Measurements from ENCODE around the gene RAD51AP2. TPM values are rescaled to one million over a fixed set of nuclear protein-coding genes. Genes with fewer than 3 reads are reported as not detected.
A peak's percentile ranks its signal among the peaks of the same experiment; 100 is the strongest.
"Not testable (repeated sequence)": the region's sequence is repeated elsewhere in the genome, so short reads cannot be mapped to it uniquely, and the experiment has no call there.

Gene RAD51AP2
- total RNA-seq, result not detected

DNA sequence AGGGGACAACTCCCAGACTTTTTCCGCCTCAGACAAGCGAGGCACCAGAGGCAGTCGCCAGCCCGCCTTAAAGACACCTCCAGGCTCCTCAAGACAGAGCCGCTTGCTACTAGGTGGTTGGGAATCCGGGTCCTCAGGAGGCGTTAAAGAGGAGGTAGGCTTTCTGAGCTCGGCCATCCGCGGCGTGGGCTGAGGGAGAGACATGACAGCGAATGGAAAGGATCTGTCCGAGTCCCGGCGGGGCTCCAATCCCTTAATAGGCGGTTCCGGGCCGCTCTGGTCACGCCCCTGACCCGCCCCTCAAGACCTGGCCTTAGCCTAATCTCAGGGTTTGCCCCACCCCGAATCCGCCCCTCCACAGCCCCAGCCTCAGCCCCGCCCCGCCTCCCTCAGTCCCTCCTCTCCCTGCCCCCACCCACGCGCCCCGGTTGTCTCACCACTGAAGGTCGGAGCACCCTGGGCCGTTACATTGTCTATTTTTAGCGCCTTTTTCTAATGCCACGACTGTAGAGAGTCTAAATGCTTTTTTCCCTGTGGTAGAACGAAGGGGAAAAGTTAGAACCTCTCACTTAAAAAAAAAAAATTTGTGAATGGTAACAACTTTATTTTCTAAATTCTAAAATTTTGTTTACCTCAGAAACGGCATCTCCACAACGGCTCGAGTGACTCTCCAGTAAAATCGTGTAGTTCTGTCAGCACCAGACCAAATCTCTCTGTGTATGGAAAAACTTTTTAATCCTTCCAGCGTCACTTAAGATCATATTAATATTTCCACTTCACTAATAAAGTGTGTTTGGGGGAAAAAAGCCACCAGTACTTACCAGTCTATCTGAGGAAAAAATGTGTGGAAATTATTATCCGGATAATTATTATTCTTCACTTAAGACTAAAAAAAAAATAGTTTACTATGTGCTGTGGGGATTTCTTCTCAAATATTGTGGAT, at the start of gene RAD51AP2:
TSS of gene RAD51AP2 (minus strand) at position 229 of the 943 bp plus-strand sequence. CDS start at position 204, 25 bp downstream.
- Mint-ChIP-seq H3K27me3 (ENCODE audit: low read depth) (peaks cover 16% of the 10 kb centered on the region), H3K4me1 (ENCODE audit: low read depth) (no peaks in the 10 kb centered on the region), H3K4me3 (peak within 1 kb of the TSS; percentile 10 to 14), H3K36me3 (ENCODE audit: insufficient read depth in 2 of 2) (no peaks in the 10 kb centered on the region), H3K27ac (peak within 1 kb of the TSS; percentile 54), H3K9me3 (no peaks in the 10 kb centered on the region)
- DNase-seq, result peak; percentile 40 to 43
- peak; percentile 52 to 68 for ATAC-seq (replicated peaks in 1 of 2)

DNA sequence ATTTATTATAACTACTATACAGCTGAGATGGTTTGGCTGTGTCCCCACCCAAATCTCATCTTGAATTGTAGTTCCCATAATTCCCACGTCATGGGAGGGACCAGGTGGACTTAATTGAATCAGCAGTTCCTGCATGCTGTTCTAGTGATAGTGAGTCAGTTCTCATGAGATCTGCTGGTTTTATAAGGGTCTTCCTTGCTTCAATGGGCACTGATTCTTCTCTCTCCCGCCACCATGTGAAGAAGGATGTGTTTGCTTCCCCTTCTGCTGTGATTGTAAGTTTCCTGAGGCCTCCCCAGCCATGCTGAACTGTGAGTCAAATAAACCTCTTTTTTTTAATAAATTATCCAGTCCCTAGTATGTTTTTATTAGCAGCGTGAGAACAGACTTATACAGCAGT, 47.5 kb upstream of the RAD51AP2 start:
- not testable (repeated sequence) for H3K9me3 Mint-ChIP-seq; H3K27me3 Mint-ChIP-seq (ENCODE audit: low read depth)

DNA sequence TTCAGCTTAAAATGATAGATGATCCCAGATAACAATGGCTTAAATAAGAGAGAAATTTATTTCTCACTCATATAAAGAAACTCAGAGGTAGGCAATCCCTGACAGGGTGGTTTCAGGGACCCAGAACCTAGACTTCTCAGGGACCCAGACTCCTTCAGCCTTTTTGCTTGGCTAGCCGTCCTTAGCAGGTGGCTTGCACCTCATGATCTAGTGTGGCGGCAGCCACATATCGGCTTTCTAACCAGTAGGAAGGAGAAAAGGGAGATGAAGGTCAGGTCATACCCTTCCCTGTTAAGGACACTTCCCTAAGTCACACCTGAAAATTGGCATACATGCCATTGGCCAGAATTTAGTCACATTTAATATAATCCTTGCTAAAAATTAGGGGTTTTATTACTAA, 40.6 kb upstream of the RAD51AP2 start:
- Mint-ChIP-seq H3K4me1 (ENCODE audit: low read depth) (no peaks in the 10 kb centered on the region), H3K4me3 (no peak overlapping the region), H3K27me3 (ENCODE audit: low read depth) (no peaks in the 10 kb centered on the region), H3K9me3 (no peaks in the 10 kb centered on the region), H3K27ac (no peak overlapping the region), H3K36me3 (ENCODE audit: insufficient read depth in 2 of 2) (no peaks in the 10 kb centered on the region)
- DNase-seq (no peak), ATAC-seq (replicated peaks in 1 of 2) (no peak)

More for the DNA sequence above, 47.5 kb upstream of the RAD51AP2 start:
- H3K27ac Mint-ChIP-seq; DNase-seq; H3K4me1 Mint-ChIP-seq (ENCODE audit: low read depth); H3K36me3 Mint-ChIP-seq (ENCODE audit: insufficient read depth in 2 of 2); ATAC-seq (replicated peaks in 1 of 2); H3K4me3 Mint-ChIP-seq: not testable (repeated sequence)

DNA sequence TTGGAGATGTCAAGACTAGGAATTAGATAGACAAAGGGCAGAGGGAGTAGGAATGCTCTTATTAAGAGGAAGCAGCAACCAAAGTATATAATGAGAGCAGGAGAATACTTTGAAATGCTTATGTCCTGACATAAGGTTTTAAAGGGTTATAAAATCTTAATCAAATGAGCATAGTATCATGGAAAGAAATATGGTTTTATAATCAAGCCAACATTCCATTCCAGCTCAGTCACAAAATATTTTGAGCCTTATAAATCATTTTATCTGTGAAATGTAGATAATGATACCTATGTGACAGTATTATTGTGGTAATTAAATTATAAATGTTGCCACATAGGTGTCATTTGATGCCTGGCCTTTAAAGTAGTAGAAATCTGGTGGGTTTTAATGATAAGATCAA, 39.8 kb upstream of the RAD51AP2 start:
- Mint-ChIP-seq H3K27me3 (ENCODE audit: low read depth) (no peaks in the 10 kb centered on the region), H3K9me3 (no peaks in the 10 kb centered on the region), H3K4me1 (ENCODE audit: low read depth) (no peaks in the 10 kb centered on the region), H3K27ac (no peak overlapping the region), H3K4me3 (no peak overlapping the region), H3K36me3 (ENCODE audit: insufficient read depth in 2 of 2) (no peaks in the 10 kb centered on the region)
- no peak for DNase-seq
- ATAC-seq (replicated peaks in 1 of 2), result no peak

DNA sequence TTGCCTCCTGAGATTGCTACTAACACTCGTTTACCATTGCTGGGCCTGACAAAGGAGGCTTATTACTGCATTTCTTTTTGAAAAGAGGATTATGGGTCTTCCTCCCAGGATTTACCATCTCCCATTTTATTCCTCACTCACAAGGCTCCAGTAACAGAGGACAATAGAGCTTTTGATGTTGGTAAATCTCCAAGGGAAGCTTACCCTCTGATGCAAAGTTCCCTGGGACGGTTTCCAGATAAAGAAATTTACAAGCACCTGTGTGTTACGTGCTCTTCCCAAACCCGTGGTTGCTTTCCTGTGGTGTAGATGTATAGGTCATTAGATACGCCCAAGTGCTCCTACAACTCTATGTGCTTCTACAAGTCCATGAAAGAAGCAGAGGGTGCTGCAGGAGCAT, 39.4 kb upstream of the RAD51AP2 start:
- DNase-seq, result no peak
- Mint-ChIP-seq H3K4me3 (no peak overlapping the region), H3K36me3 (ENCODE audit: insufficient read depth in 2 of 2) (no peaks in the 10 kb centered on the region), H3K27me3 (ENCODE audit: low read depth) (no peaks in the 10 kb centered on the region), H3K4me1 (ENCODE audit: low read depth) (no peaks in the 10 kb centered on the region), H3K27ac (no peak overlapping the region), H3K9me3 (no peaks in the 10 kb centered on the region)
- no peak for ATAC-seq (replicated peaks in 1 of 2)

DNA sequence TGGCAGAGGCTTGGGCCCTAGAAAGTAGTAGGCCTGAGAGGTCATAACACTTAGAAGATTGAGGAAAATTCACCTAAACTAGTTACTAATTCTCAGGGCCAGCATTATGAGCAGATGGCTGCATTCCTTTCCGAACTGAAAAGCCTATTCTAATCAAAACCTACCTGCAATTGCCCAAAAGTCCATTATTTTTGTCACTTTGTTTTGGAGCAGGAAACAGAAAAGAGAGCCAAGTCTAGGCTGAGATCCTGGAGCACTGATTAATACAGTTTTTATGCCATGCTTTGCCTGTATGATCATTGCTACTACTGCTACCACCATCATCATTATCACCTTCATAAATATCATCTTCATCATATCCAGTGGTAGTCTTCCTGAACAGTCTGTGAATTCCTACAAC, 36.9 kb upstream of the RAD51AP2 start:
- Mint-ChIP-seq H3K4me3 (no peak overlapping the region), H3K36me3 (ENCODE audit: insufficient read depth in 2 of 2) (no peaks in the 10 kb centered on the region)

DNA sequence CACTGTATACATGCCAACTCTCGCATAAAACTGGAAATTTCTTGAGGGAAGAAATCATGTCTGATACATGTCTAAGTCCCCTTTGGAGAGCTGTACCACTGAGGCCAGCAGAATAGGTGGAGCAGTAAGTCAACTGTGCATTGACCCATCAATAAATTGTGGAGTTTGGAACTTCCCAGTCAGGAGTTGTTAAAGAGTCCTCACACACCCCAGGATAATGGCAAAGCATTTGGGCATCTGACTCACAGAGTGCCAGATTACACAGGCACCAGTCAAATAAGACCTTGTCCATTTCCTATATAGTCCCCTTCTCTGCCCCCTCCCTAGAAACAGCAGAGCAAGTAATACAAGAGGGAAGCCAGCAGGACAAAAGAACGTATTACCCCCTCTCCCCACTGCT, 32.7 kb upstream of the RAD51AP2 start:
- no peak overlapping the region for H3K27ac Mint-ChIP-seq
- DNase-seq (no peak), ATAC-seq (replicated peaks in 1 of 2) (no peak)
- no peaks in the 10 kb centered on the region for H3K9me3 Mint-ChIP-seq
- no peaks in the 10 kb centered on the region for H3K4me1 Mint-ChIP-seq (ENCODE audit: low read depth)
- H3K36me3 Mint-ChIP-seq (ENCODE audit: insufficient read depth in 2 of 2), result no peaks in the 10 kb centered on the region
- H3K27me3 Mint-ChIP-seq (ENCODE audit: low read depth), result peaks cover 7% of the 10 kb centered on the region
- H3K4me3 Mint-ChIP-seq, result no peak overlapping the region

More for the DNA sequence above, 36.9 kb upstream of the RAD51AP2 start:
- no peaks in the 10 kb centered on the region for H3K27me3 Mint-ChIP-seq (ENCODE audit: low read depth)
- H3K4me1 Mint-ChIP-seq (ENCODE audit: low read depth), result no peaks in the 10 kb centered on the region
- H3K27ac Mint-ChIP-seq, result no peak overlapping the region
- no peak for DNase-seq
- H3K9me3 Mint-ChIP-seq, result no peaks in the 10 kb centered on the region
- no peak for ATAC-seq (replicated peaks in 1 of 2)

DNA sequence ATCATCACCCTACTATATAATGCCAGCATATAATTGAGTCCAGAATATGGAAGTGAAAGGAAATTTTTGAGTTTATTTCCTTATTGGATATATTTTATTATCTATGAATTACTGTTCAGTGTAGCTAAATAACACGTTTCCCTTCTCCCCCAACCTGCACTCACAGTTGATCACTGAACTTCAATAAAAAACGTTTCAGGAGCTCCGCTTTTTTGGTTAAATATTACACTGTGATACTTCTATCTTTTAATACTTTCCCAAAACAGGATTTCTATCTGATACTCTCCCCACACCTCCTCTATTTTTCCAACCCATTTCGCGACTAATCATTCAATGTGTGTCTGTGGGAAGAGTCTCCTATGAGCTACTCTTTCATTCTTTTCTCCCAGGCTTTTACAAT, 29.5 kb upstream of the RAD51AP2 start:
- H3K36me3 Mint-ChIP-seq (ENCODE audit: insufficient read depth in 2 of 2), result no peaks in the 10 kb centered on the region
- DNase-seq, result no peak
- H3K4me1 Mint-ChIP-seq (ENCODE audit: low read depth), result no peaks in the 10 kb centered on the region
- no peak overlapping the region for H3K27ac Mint-ChIP-seq
- H3K27me3 Mint-ChIP-seq (ENCODE audit: low read depth), result peaks cover 21% of the 10 kb centered on the region
- no peaks in the 10 kb centered on the region for H3K9me3 Mint-ChIP-seq
- ATAC-seq (replicated peaks in 1 of 2), result no peak
- H3K4me3 Mint-ChIP-seq, result no peak overlapping the region

DNA sequence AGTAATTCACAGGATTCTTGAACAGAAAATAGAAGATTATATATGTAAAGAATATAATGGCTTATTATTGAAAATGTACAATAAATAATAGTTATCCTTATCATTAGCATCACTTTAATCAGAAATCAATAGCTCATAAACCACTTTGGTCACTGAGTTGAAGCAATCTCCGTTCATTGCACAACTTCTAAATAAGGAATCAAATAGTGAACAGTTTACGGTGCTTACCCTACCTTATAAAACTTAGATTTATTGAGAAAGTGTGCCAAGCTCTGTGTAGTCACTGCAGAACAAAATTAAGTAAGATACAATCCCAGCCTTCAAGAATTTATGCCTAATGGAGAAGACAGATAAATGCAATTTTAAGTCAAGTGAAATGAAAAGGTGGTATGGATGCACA, 29.0 kb upstream of the RAD51AP2 start:
- no peak for ATAC-seq (replicated peaks in 1 of 2)
- H3K27ac Mint-ChIP-seq, result no peak overlapping the region
- no peaks in the 10 kb centered on the region for H3K36me3 Mint-ChIP-seq (ENCODE audit: insufficient read depth in 2 of 2)
- H3K9me3 Mint-ChIP-seq, result no peaks in the 10 kb centered on the region
- H3K4me1 Mint-ChIP-seq (ENCODE audit: low read depth), result no peaks in the 10 kb centered on the region
- H3K27me3 Mint-ChIP-seq (ENCODE audit: low read depth), result peaks cover 25% of the 10 kb centered on the region
- no peak overlapping the region for H3K4me3 Mint-ChIP-seq
- no peak for DNase-seq

DNA sequence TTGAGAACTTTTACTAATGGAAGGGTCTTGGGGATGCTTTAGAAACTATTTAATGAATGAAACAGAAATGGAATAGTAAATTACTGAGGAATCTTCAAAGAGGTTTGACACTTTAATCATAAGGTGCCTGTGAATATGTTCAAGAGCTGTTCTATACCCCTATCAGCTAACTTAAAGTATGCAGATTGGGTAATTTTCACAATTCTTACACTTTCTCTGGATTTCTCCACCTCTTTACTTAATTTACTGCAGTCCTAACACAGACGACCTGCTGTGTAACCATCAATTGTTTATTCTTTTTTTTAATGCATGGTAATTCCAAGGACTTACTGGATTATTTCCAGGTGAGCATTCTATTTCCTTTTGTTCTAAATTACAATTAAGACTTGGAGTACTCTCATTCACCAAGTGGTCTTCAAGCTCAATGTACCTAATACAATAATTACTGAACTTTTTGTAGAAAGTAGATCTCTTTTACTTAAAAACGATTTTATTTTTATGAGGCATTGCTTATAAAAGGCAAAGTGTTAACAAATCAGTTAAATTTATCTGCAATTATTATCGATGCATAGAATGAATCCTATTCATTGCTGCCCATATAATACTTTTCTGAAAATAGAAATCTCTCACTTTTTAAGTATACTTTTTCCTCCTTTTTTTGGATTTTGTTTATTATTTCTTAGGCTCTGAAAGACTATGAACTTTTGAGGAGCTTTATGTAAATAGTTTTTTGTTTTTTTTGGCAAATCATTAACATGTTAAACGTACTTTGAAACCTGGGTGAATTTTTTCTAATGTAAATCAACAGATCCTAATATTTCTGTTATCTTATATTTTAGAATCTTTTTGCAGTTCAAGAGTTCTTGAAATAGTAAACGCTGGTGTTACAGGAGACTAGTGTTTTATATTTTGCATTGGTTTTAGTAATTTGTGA, 27.7 kb upstream of the RAD51AP2 start:
- Mint-ChIP-seq H3K9me3 (peaks cover 0 to 4% of the 10 kb centered on the region in 2 donors), H3K4me3 (no peak overlapping the region), H3K27me3 (ENCODE audit: low read depth) (peaks cover 36% of the 10 kb centered on the region), H3K27ac (no peak overlapping the region), H3K36me3 (ENCODE audit: insufficient read depth in 2 of 2) (peaks cover 0 to 5% of the 10 kb centered on the region in 2 donors), H3K4me1 (ENCODE audit: low read depth) (peaks cover 8% of the 10 kb centered on the region)
- DNase-seq (no peak), ATAC-seq (replicated peaks in 1 of 2) (no peak)

DNA sequence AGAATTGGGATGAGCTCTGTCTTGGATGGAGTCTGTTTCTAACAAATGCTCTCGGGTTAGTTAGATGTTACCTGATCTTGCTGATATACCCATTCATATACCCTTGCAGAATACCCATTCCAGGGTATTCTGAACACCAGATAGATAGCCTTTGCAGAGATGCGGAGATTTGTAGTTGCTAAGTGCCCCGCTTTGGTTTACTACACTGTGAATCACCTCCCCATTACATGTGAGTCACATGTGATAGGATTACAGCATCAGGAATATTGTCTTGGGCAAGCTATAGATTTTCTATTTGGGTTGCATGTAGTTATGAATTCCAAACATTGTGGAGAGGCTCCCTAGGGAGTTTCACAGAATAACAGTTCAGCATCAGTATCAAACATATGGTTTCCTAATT, 26.0 kb upstream of the RAD51AP2 start:
- DNase-seq (no peak), ATAC-seq (replicated peaks in 1 of 2) (no peak)
- peaks cover 9% of the 10 kb centered on the region for H3K4me1 Mint-ChIP-seq (ENCODE audit: low read depth)
- no peak overlapping the region for H3K27ac Mint-ChIP-seq
- H3K27me3 Mint-ChIP-seq (ENCODE audit: low read depth), result peaks cover 53% of the 10 kb centered on the region
- H3K9me3 Mint-ChIP-seq, result peaks cover 1 to 4% of the 10 kb centered on the region in 2 donors
- peaks cover 1 to 5% of the 10 kb centered on the region in 2 donors for H3K36me3 Mint-ChIP-seq (ENCODE audit: insufficient read depth in 2 of 2)
- no peak overlapping the region for H3K4me3 Mint-ChIP-seq

DNA sequence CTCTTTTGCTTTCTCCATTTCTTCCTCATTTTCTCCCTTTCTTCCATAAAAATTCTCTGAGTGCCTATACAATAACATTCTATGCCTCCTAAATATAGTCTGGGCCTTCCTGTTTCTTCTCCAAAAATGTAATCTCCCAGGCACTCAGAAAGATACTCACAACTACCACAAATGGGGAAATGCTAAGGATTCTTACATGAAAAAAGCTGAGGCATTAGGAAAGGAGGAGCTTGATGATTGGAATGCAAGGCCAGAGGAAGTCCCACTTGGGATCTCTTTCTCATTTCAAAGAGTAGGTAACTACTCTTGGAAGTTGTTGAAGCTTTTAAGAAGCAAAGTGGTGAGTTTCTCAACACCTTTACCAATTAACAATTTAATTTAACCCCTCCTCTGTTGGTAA, 25.6 kb upstream of the RAD51AP2 start:
- Mint-ChIP-seq H3K27me3 (ENCODE audit: low read depth) (peaks cover 55% of the 10 kb centered on the region), H3K36me3 (ENCODE audit: insufficient read depth in 2 of 2) (peaks cover 1 to 5% of the 10 kb centered on the region in 2 donors), H3K9me3 (peaks cover 1 to 4% of the 10 kb centered on the region in 2 donors), H3K27ac (no peak overlapping the region), H3K4me1 (ENCODE audit: low read depth) (peaks cover 9% of the 10 kb centered on the region), H3K4me3 (no peak overlapping the region)
- ATAC-seq (replicated peaks in 1 of 2) (no peak), DNase-seq (no peak)

DNA sequence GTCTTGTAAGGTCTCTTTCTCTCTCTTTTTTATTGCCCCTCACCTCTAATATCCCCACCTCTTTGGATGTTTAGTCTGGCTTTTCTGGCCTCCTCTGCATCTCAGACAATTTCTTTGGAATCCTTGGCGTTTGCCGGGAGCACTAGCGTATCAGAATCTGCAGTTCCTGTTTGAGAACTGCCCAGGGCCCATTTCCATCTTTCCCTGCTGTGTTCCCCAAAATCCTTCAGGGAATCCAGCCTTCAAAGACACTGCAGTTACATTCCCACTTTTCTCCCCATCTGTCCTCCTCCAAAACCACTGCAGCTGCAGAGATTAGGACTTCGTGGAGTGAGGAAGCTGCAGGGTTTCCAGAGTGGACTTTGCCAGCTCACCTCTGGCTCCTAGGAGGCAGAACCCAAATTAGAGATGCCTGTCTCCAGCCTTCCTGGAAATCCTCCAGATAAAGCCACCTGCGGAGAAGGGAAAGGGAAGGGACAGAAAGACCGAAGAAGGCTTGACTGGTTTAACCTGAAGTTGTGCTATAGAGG, 25.0 kb upstream of the RAD51AP2 start:
- H3K36me3 Mint-ChIP-seq (ENCODE audit: insufficient read depth in 2 of 2), result peaks cover 1 to 5% of the 10 kb centered on the region in 2 donors
- DNase-seq (no peak), ATAC-seq (replicated peaks in 1 of 2) (no peak)
- H3K4me3 Mint-ChIP-seq, result no peak overlapping the region
- H3K4me1 Mint-ChIP-seq (ENCODE audit: low read depth), result peaks cover 9% of the 10 kb centered on the region
- no peak overlapping the region for H3K27ac Mint-ChIP-seq
- H3K27me3 Mint-ChIP-seq (ENCODE audit: low read depth), result peaks cover 54% of the 10 kb centered on the region
- peaks cover 1 to 4% of the 10 kb centered on the region in 2 donors for H3K9me3 Mint-ChIP-seq

Data from activated T-cell treated with anti-CD3 and anti-CD28 coated beads, Interleukin-2, amount 50 U/mL, for 72 hours (primary cell).